Measurements from ENCODE around the gene MYBBP1A.

The MYBBP1A gene

DNA sequence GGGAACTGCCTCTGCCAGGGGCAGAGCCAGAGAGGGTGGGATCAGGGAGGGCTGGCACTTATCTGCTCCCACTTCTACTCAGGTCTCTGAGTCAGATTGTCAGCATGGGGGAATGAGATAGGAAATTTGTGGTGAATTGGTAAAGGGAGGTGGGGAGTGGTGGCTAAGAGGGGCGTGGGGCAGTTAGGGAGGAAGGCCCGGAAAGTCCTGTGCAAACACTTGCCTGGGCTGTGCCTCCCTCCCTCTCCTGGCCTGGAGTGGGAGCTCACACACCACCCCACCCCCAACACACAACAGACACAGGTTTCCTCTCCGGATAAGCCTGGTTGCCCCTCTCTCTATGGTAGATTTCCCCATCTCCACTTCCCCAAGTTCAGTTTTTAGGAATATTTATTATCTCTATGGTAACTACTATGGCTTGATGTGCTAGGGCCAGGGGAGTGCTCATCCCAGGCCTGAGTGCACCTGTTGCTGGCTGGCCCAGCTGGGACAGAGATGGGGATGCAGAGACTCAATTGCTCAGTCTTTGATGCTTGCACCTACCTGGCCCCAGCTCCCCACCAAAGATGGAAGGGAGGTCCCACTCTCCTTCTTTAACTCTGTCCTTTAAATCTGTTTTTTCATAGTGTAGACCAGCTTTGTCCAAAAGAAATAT, 53.8 kb downstream of the MYBBP1A start:
- no peak for ATAC-seq

DNA sequence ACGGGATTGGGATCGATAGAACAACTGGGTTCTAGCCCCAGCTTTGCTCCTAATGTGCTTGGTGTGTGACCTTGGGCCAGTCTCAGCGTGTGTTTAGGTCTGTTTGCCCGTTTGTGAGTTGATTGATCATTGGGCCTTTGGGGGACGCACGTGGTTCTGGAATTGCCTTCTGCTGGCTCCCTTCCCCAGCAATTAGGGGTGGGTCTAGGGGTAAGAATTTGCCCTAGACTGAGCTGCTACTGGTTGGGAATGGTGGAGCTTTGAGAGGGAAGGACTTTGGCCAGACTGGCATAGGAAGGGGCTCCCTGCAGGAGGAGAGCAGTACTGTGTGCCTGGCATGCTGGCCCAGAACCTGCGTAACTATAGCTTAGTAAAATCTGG, 55.0 kb downstream of the MYBBP1A start:
- ATAC-seq = no peak

DNA sequence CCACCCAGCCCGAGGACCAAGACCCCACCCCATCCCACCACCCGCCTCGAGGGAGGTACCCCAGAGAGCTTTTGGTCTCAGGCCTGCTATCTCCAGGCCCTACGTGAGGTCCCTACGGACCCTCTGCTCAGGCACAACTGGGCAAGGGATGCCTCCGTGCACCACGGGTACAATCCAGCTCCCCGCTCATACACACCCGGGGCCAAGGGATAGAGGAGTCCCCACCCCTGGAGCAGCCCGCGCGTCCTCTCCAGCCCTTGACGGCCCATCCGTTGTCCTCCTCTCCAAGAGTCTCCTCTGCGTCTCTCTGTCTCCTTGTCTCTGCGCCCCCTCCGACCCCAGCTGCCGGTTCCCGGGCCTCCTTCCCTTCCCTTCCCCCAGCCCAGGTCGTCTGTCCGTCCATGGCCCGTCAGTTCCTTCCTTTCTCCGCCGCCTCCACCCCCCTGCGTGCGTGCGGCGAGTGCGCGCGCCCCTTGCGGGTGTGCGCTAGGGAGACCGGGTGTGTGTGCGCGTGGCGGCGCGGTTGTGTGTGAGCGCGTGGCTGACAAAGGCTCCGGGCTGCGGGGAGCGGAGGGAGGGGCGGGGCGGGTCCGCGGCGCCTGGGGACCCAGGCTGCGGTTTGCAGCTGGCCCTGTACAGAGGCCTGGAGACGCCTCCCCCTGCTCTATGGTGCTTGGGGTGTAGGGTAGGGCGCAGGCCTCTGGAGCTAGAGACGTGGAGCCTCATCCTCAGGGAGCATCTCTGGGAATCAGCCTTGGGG, 55.6 kb downstream of the MYBBP1A start:
- ATAC-seq = peak; percentile 18

DNA sequence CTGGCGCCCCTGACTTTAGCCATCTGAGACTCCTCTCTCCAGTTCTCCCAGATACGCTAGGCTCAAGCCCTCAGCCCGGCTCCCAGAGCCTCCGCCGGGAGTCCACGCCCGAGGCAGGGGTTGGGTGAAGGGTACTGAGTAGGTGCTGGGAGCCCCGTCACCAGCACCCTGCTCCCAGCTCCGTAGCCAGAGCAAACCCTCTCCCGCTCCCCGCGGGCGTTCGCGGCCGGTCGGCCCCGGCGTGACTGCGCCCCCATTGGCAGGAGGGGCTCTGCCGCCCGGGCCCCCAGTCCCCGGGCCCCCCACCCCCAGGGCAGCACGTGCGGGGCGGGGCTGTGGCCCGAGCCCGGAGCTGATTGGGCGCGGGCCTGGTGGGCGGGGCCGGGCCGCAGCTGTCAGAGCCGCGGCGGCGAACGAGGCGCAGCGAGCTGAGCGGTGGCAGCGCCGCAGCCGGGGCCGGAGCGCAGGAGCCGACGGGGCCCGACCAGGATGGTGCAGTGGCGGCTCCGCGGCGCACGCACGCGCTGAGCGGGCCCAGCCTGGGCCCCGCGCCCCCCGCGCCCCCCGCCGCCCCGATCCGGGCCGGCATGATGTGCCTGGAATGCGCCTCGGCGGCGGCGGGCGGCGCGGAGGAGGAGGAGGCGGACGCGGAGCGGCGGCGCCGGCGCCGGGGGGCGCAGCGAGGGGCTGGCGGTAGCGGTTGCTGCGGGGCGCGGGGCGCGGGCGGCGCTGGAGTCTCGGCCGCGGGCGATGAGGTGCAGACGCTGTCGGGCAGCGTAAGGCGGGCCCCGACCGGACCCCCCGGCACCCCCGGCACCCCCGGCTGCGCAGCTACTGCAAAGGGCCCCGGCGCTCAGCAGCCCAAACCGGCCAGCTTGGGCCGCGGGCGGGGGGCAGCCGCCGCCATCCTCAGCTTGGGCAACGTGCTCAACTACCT, 56.5 kb downstream of the MYBBP1A start, which contains the start of gene SPNS2:
Gene SPNS2 (plus strand): TSS at position 421 of the 937 bp plus-strand sequence. CDS start 167 bp downstream, at position 588.
- ATAC-seq = peak; percentile 87 to 89

DNA sequence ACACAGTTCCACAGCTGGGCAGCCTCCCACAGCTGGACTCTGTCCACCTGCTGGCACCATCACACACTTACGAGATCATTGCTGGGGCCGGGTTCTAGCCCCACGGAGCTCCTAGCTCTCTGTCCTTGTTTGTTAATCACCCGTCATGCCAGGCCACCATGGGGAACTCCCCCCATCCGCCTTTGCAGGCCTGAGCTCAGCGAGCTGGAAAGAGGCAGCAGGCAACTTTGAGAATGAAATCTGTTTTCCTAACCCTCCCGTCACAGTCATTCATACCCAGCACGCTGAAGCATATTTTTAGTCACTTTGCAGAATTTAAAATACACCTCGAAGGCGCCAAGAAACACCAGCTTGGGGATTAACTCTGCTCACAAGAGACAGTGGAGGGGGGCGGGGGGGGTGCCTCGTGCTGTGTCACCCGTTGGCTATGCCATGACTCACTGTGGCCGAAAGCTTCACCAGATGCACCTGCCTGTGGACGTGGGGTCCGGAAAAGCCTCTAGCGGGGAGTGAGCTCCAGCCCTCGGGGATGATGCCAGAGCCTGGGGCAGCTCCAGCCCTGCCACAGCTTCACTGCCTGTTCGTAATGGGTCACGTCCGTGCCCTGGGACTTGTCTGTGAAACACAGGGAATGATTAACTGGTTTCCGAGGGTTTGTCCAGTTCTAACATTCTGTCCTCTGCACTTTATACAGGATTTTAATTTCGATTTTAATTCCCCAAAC, 57.9 kb downstream of the MYBBP1A start:
- no peak for ATAC-seq

DNA sequence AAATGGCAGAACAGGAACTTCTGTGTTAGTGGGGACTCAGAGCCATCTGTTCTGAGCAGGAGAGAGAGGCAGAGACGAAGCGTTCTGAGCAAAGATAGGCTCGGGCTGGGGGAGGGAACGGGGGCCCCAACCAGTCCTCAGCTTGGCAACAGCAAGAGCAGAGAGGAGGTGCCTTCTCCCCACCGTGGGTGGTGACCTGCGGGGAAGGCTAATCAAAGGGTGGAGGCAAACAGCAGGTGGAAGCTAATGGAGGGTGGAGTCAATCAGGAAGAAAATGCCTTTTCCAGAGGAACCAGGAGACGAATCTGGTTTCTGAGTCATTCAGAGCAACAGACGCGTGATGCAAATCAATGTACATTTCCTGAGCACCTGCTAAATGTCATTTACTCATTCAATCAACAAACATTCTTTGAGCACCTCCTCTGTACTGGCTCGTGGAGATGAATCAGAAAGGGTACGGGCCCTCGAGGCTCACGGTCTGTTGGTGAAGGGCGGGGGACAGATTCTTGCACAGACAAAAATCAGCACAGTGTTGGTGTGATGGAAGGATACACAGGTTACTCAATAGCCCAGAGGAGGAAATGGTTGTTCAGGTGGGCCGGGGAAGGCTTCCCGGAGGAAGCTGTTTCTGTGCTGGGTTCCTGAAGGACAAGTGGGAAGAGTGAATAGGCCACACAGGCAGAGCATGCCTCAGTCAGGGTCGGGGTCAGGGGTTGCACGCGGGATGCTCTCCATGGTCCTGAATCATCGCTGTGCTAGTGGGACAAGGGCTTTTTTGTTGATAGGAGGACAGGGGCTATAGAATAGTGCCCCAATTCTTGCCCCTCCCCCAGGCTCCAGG, 62.2 kb downstream of the MYBBP1A start:
- peak in 1 of 2 donors; percentile 34 for ATAC-seq

DNA sequence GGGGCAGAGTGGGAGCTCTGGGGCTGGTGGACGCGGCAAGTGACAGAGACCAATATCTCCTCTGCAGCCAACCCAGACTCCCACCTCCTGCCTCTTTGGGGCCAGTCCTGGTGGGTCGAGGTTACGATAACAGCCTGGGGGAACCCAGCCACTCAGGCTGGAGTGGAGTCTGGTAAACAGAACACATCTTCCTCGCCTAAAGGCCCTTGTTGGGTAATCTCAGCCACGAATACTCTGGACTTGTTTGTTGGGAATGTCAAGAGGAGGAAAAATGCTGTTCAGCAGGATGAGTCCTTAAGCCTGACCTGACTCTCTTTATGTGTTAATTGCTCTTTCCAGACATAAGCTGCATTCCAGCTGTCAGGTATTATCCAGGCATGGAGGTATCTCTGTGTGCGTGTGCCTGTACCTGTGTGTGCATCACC, 64.5 kb downstream of the MYBBP1A start:
- no peak for ATAC-seq

DNA sequence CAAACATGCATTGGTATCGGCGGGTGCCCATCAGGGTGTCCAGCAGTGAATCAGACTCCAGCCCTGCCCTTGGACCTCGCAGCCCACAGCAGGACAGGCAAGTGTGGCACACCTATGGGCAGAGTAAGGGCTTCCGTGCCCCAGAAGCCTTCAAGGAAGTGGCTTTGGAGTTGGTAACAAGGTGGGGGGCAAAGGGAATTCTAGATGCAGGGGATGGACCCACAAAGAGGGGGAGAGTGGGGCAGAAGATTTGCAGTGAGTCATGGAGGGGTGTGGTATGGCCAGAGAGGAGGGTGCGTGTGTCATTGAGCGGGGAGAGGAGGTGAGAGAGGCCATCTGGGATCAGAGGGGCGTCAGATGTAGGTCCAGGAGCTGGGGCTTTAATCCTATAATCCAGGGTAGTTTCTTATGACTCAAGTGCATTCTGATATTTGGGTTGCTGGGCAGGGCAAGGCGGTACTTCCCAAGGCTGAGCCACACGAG, 65.0 kb downstream of the MYBBP1A start:
- no peak for ATAC-seq

DNA sequence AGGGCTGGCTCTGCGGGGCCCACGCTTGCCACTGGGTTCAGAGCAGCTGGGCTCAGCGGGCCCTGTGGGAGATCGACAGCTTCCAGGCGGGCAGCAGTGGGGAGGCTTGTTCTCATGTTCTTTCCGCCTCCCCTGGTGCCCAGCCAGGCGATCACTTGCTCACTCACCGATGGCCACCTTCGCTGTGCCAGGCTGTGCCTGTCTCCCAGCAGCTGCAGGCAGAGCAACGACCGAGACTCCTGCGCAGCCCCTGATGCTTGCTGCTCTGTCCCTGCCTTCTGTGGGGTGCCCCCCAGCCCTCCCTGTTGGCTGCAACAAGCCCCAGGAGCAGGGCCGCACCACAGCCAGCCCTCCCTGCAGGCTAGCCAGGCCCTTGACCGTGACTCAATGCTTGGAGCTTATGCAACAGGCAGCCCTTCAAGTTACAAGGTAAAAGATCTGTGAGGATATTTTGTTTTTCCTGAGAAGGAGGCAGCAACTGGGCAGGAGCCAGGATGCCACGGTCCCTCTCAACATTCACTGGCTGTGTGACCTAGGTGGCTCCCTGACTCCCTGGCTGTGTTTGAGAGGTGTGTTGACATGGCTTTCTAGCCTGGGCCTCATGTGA, 66.1 kb downstream of the MYBBP1A start:
- no peak for ATAC-seq
